IMR-90 (cell line): ENCODE measurements around the gene CHAC1. TPM values are rescaled to one million over a fixed set of nuclear protein-coding genes. Genes with fewer than 3 reads are reported as not detected.

Source experiments
- ATAC-seq: fragments of 200-7000 bp; cut with Tn5 transposase; 2 replicates; pipeline ENCODE4 v1.9.1; 2020; ENCODE audit warnings: low read depth, mild to moderate bottlenecking, moderate library complexity
- BruUV-seq: library from RNA; stranded (reverse); fragments of 400-500 nt; replicated peaks from 2 replicates; lab custom pipeline; 2021; lab: Mats Ljungman, UMichigan
- CTCF ChIA-PET: fragments of 300-600 bp; formaldehyde crosslinking; extraction: SDS; loops from one replicate; lab custom pipeline; 2021; ENCODE audit warnings: antibody characterized with exemption; lab: Yijun Ruan, JAX
- POLR2A ChIA-PET: fragments of 300-600 bp; sonication (Branson Sonifier 250); formaldehyde crosslinking; loops from one replicate; lab custom pipeline; 2022; ENCODE audit warnings: antibody characterized with exemption; ENCODE audit not compliant: unreplicated experiment; lab: Charles Lee
- DNase-seq: peaks from one replicate; pipeline ENCODE4 v3.0.0; 2013
- H2AFZ ChIP-seq: replicated peaks from 2 replicates; pipeline ENCODE3; 2013; ENCODE audit warnings: low read length, mild to moderate bottlenecking; ENCODE audit not compliant: poor library complexity
- H2AK5ac ChIP-seq: 2 replicates; pipeline ENCODE4 v1.6.1; 2013; ENCODE audit warnings: low read depth, low read length, inconsistent platforms
- H2AK9ac ChIP-seq: replicated peaks from 2 replicates; pipeline ENCODE3; 2013; ENCODE audit warnings: mild to moderate bottlenecking, low read depth, low read length, moderate library complexity; ENCODE audit not compliant: poor library complexity
- H2BK120ac ChIP-seq: 2 replicates; pipeline ENCODE4 v1.6.1; 2013; ENCODE audit warnings: low read depth, low read length, inconsistent platforms
- H2BK15ac ChIP-seq: 3 replicates; pipeline ENCODE4 v1.6.1; 2013; ENCODE audit warnings: low read depth, low read length, inconsistent platforms
- H2BK20ac ChIP-seq: 2 replicates; pipeline ENCODE4 v1.6.1; 2013; ENCODE audit warnings: low read depth, mild to moderate bottlenecking, inconsistent platforms, low read length, moderate library complexity
- H2BK5ac ChIP-seq: 2 replicates; pipeline ENCODE4 v1.6.1; 2013; ENCODE audit warnings: mild to moderate bottlenecking, low read depth, low read length, inconsistent platforms; ENCODE audit not compliant: poor library complexity, severe bottlenecking
- H3K14ac ChIP-seq: replicated peaks from 2 replicates; pipeline ENCODE4 v1.6.1; 2013; ENCODE audit warnings: low read depth, low read length, inconsistent platforms
- H3K18ac ChIP-seq: 2 replicates; pipeline ENCODE4 v1.6.1; 2013; ENCODE audit warnings: low read depth, low read length, control low read depth
- H3K23ac ChIP-seq: 2 replicates; pipeline ENCODE4 v1.6.1; 2013; ENCODE audit warnings: low read depth, low read length, inconsistent platforms
- H3K27ac ChIP-seq: 2 replicates; pipeline ENCODE4 v1.5.1; 2013; ENCODE audit warnings: mild to moderate bottlenecking, control low read depth, low read length; ENCODE audit not compliant: insufficient read depth
- H3K27me3 ChIP-seq: 2 replicates; pipeline ENCODE4 v1.6.1; 2013; ENCODE audit warnings: low read length; ENCODE audit not compliant: control insufficient read depth, insufficient read depth
- H3K36me3 ChIP-seq: 2 replicates; pipeline ENCODE4 v1.6.1; 2013; ENCODE audit warnings: low read length, mixed read lengths; ENCODE audit not compliant: control insufficient read depth, insufficient read depth
- H3K4ac ChIP-seq: 2 replicates; pipeline ENCODE4 v1.6.1; 2013; ENCODE audit warnings: low read depth, low read length, inconsistent platforms
- H3K4me1 ChIP-seq: 2 replicates; pipeline ENCODE4 v1.6.1; 2013; ENCODE audit warnings: low read length, mixed read lengths; ENCODE audit not compliant: control insufficient read depth, insufficient read depth
- H3K4me2 ChIP-seq: 2 replicates; pipeline ENCODE4 v1.6.1; 2013; ENCODE audit warnings: low read depth, mild to moderate bottlenecking, control low read depth, low read length, moderate library complexity
- H3K4me3 ChIP-seq: 2 replicates; pipeline ENCODE4 v1.5.1; 2013; ENCODE audit warnings: low read depth, mild to moderate bottlenecking, control low read depth, low read length, moderate library complexity; ENCODE audit not compliant: insufficient read depth
- H3K56ac ChIP-seq: 2 replicates; pipeline ENCODE4 v1.6.1; 2013; ENCODE audit warnings: low read length, inconsistent platforms; ENCODE audit not compliant: insufficient read depth; ENCODE audit errors: extremely low read depth
- H3K79me1 ChIP-seq, 2 experiments: 2 replicates each; pipeline ENCODE4 v1.6.1; 2013; ENCODE audit warnings: low read length in 2 of 2, inconsistent platforms in 1 of 2, low read depth in 1 of 2
- H3K9ac ChIP-seq: 2 replicates; pipeline ENCODE4 v1.6.1; 2013; ENCODE audit warnings: low read depth, low read length, control low read depth
- H3K9me1 ChIP-seq: 2 replicates; pipeline ENCODE4 v1.6.1; 2013; ENCODE audit warnings: low read length, inconsistent platforms; ENCODE audit not compliant: insufficient read depth
- H3K9me3 ChIP-seq: 2 replicates; pipeline ENCODE4 v1.6.1; 2013; ENCODE audit warnings: low read length; ENCODE audit not compliant: control insufficient read depth, insufficient read depth
- H4K20me1 ChIP-seq: 2 replicates; pipeline ENCODE4 v1.6.1; 2013; ENCODE audit warnings: low read length, inconsistent platforms; ENCODE audit not compliant: insufficient read depth
- H4K5ac ChIP-seq: 2 replicates; pipeline ENCODE4 v1.6.1; 2013; ENCODE audit warnings: mild to moderate bottlenecking, low read depth, low read length, control low read depth
- H4K8ac ChIP-seq, 2 experiments: 2 replicates each; pipeline ENCODE4 v1.6.1; 2013; ENCODE audit warnings: low read depth in 2 of 2, low read length in 2 of 2, control low read depth in 1 of 2, inconsistent platforms in 1 of 2
- H4K91ac ChIP-seq: 2 replicates; pipeline ENCODE4 v1.6.1; 2013; ENCODE audit warnings: low read depth, low read length, inconsistent platforms; ENCODE audit not compliant: insufficient read depth
- CHD1 ChIP-seq: IDR thresholded peaks from 2 replicates; pipeline ENCODE4 v1.6.1; 2012; ENCODE audit warnings: low read depth, low read length, improper control_type of control experiment
- MAZ ChIP-seq: IDR thresholded peaks from 2 replicates; pipeline ENCODE4 v1.6.1; 2012; ENCODE audit warnings: low read depth, mild to moderate bottlenecking, low read length, improper control_type of control experiment, moderate library complexity, borderline replicate concordance
- RCOR1 ChIP-seq: IDR thresholded peaks from 2 replicates; pipeline ENCODE4 v1.6.1; 2012; ENCODE audit warnings: mild to moderate bottlenecking, low read length, improper control_type of control experiment; ENCODE audit not compliant: insufficient replicate concordance
- RFX5 ChIP-seq: IDR thresholded peaks from 2 replicates; pipeline ENCODE4 v1.8.0; 2012; ENCODE audit warnings: low read depth, mild to moderate bottlenecking, low read length, moderate library complexity
- WGBS, 2 experiments: methylation state at CpG; one replicate each; pipeline versions ENCODE4 v1.1.5 to v1.1.7; 2013; ENCODE audit warnings: missing lambda C conversion rate in 2 of 2; ENCODE audit not compliant: insufficient read length in 1 of 2; ENCODE audit errors: extremely low coverage in 2 of 2; 5-methylcytosine and 5-hydroxymethylcytosine counted together
- dilution Hi-C: fragments of 300-500 bp; cut with HindIII; formaldehyde crosslinking; loops from one replicate; pipeline ENCODE4 v1.14.3; 2018; ENCODE audit warnings: low sequenced_read_pairs; ENCODE audit not compliant: unreplicated experiment
- in situ Hi-C: fragments of 300-500 bp; cut with MboI; formaldehyde crosslinking; loops from 3 replicates; pipeline ENCODE4 v1.14.3; 2019; ENCODE audit warnings: low sequenced_read_pairs, inconsistent platforms, mixed read lengths
- intact Hi-C: fragments of 100-400 bp; cut with micrococcal nuclease; formaldehyde crosslinking; loops from 2 replicates; pipeline ENCODE4 v1.10.0; 2022
- polyA plus RNA-seq, 3 experiments: library from polyadenylated mRNA; depleted of rRNA; stranded (reverse); fragments of >200 nt; gene quantifications; 2 replicates each; pipeline ENCODE4 v1.2.3, GENCODE V29; 2012; ENCODE audit warnings: low replicate concordance in 1 of 3
- total RNA-seq: library from RNA; depleted of rRNA; stranded (reverse); fragments of >200 nt; gene quantifications from 2 replicates; pipeline ENCODE4 v1.2.3, GENCODE V29; 2012

The CHAC1 gene
- total and polyA plus RNA-seq, 2 of the 4 experiments (the other 2 are of a cell fraction), result 51.3 to 77.8 TPM

DNA sequence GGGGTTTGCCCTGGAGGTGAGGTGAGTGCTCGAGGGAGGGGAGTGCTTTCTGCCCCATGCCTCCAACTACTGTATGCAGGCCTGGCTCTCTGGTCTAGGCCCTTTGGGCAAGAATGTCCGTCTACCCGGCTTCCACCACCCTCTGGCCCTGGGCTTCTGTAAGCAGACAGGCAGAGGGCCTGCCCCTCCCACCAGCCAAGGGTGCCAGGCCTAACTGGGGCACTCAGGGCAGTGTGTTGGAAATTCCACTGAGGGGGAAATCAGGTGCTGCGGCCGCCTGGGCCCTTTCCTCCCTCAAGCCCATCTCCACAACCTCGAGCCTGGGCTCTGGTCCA is 14.8 kb upstream of the CHAC1 start:
- Histone ChIP-seq H3K9me3 (no peaks in the 10 kb centered on the region), H3K56ac (no peak overlapping the region), H4K8ac (no peak overlapping the region), H4K5ac (no peak overlapping the region), H3K4me3 (no peak overlapping the region), H4K91ac (no peak overlapping the region; the same call in 1 of the 2 replicates), H2BK20ac (peak overlapping the region; percentile 5; the same call in 1 of the 2 replicates), H3K18ac (no peak overlapping the region), H3K14ac (0 out of 2 replicates have a peak overlapping the region, but pooled peaks have one; percentile 40), H2BK120ac (no peak overlapping the region), H4K20me1 (peaks cover 7% of the 10 kb centered on the region; the same call in 1 of the 2 replicates), H3K27me3 (no peaks in the 10 kb centered on the region), H2AK5ac (peak overlapping the region; percentile 54; the same call in 1 of the 2 replicates), H3K27ac (no peak overlapping the region), H3K36me3 (peaks cover 12% of the 10 kb centered on the region), H2BK5ac (no peak overlapping the region), H3K4me1 (peaks cover 21% of the 10 kb centered on the region), H3K9me1 (peaks cover 24% of the 10 kb centered on the region), H3K23ac (no peak overlapping the region), H2AFZ (peak overlapping the region; percentile 40), H3K4ac (no peak overlapping the region; the same call in 1 of the 2 replicates), H3K4me2 (no peak overlapping the region), H2AK9ac (peak overlapping the region; percentile 84), H3K9ac (no peak overlapping the region), H2BK15ac (no peak overlapping the region), H3K79me1 (peaks cover 12 to 63% of the 10 kb centered on the region in 2 experiments; a peak in 3 of 4 replicates)
- DNase-seq, result no peak
- no CpG with 5 or more reads among the region's 6 CpGs for WGBS, 2 experiments
- BruUV-seq, result no TSS peak
- no peak for TF ChIP-seq RCOR1
- no peak for TF ChIP-seq MAZ
- TF ChIP-seq CHD1, result no peak
- TF ChIP-seq RFX5, result no peak
- intact Hi-C loops, result no loop called here
- dilution Hi-C loops, result no loop called here
- in situ Hi-C loops, result no loop called here
- ChIA-PET CTCF (interaction anchor here (0.5 to 0.8 kb wide), 2 partner anchors 16 to 80 kb away, joined by 3 to 5 read pairs; no protein-coding TSS in a partner anchor), POLR2A (no interaction called here)
- no peak for ATAC-seq
